IPS-15b (cell line): Measurements from ENCODE around the gene APOL2.
"Not testable (repeated sequence)": the region's sequence is repeated elsewhere in the genome, so short reads cannot be mapped to it uniquely, and the experiment has no call there.

Source experiments
- H3K27me3 ChIP-seq: one replicate; pipeline ENCODE4 v1.6.1; 2013; ENCODE audit warnings: low read length; ENCODE audit not compliant: control insufficient read depth, insufficient read depth
- H3K36me3 ChIP-seq: one replicate; pipeline ENCODE4 v1.6.1; 2013; ENCODE audit warnings: low read length; ENCODE audit not compliant: control insufficient read depth, insufficient read depth
- H3K4me1 ChIP-seq: one replicate; pipeline ENCODE4 v1.6.1; 2013; ENCODE audit warnings: mild to moderate bottlenecking, low read length; ENCODE audit not compliant: control insufficient read depth, insufficient read depth
- H3K4me3 ChIP-seq: one replicate; pipeline ENCODE4 v1.5.1; 2013; ENCODE audit warnings: low read depth, low read length
- H3K9ac ChIP-seq: one replicate; pipeline ENCODE4 v1.6.1; 2013; ENCODE audit warnings: low read depth, mild to moderate bottlenecking, low read length
- H3K9me3 ChIP-seq: one replicate; pipeline ENCODE4 v1.6.1; 2013; ENCODE audit warnings: mild to moderate bottlenecking, low read length; ENCODE audit not compliant: control insufficient read depth, insufficient read depth

APOL2 gene

DNA sequence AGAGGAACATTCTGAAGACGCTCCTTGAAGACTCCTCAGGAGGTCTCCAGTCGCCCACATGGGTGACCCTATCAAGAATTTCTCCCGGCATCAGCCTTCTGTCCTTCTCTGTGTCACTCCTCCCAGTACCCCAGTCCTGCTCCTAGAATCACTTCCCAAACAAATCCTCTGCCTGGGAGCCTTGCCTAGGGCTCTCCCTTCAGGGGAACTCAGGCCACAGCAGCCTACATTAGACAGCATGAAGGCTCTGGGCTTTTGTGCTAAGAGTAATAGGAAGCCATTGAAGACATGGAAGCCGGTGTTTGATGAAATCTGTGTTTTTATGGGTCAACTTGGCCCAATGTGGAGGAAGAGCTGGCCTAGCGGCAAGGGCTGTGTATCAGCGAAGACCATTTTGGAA, 51.5 kb downstream of the APOL2 start:
- not testable (repeated sequence) for H3K9me3 ChIP-seq, H3K9ac ChIP-seq, H3K27me3 ChIP-seq, H3K4me1 ChIP-seq, H3K4me3 ChIP-seq, H3K36me3 ChIP-seq

DNA sequence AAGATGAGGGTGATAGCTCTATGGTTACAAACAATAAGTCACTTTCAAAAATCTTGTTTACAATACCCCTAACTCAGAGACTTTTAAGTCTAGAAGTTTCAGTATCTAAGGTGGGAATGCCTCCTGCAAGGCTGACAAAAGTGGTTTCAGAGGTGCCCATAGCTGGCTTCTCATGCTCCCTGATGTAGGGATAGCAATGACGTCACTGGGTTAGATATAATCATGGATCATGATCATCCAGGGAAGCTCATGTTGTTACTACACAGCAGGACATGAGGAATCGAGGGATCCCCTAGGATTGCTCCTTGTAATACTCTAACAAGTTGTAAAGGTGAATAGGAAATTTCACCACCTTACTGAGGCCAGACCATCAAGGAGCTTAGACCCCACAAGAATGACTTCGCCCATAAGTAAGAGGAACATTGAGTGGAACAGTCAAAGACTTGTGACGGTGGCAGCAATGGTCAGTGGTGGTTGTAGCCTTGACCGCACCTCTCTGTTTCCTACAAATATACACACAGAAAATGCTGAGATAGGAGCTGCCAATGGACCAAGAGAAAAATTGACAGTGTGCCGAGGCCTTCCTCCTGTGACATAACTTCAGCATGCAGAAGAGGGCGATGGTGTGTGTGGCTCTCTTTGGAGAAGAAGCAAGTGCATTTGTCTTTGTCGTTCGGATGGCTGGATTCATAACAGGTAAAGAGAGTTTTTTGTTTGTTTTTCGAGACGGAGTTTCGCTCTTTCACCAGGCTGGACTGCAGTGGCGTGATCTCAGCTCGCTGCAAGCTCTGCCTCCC, 53.3 kb downstream of the APOL2 start:
- no peak overlapping the region for H3K9ac ChIP-seq
- peaks cover 4% of the 10 kb centered on the region for H3K4me1 ChIP-seq
- no peak overlapping the region for H3K4me3 ChIP-seq
- no peaks in the 10 kb centered on the region for H3K36me3 ChIP-seq
- H3K27me3 ChIP-seq: no peaks in the 10 kb centered on the region
- no peaks in the 10 kb centered on the region for H3K9me3 ChIP-seq

DNA sequence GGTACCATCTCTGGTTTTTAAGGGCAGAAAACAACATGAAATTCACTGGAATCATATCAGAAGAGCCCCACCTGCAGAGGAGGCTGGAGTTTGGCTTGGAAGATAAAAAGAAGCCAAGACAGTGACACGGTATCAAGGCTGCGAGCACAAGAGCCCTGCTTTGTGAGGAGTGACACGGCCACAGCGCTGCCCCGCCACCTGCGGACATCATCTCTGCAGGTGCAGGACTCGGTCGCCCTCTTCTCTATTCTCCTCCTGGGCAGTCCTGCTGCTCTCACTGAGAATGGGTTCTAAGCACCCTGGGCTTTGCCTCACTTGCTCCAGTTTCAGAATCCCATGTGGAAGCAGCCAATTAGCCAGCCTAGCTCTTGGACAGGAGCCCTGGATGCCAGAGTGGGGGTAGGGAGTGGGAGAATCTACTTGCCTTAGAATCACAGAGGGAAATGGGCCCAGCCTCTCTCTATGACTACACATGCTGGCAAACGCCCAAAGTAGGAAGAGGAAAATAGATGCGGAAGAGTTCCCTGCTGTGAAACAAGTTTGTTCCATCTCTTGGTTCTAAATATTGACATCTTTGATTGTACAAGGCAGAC, 54.8 kb downstream of the APOL2 start:
- Histone ChIP-seq H3K27me3 (no peaks in the 10 kb centered on the region), H3K9me3 (no peaks in the 10 kb centered on the region), H3K4me3 (no peak overlapping the region), H3K4me1 (peaks cover under 1% of the 10 kb centered on the region), H3K36me3 (no peaks in the 10 kb centered on the region), H3K9ac (no peak overlapping the region)

DNA sequence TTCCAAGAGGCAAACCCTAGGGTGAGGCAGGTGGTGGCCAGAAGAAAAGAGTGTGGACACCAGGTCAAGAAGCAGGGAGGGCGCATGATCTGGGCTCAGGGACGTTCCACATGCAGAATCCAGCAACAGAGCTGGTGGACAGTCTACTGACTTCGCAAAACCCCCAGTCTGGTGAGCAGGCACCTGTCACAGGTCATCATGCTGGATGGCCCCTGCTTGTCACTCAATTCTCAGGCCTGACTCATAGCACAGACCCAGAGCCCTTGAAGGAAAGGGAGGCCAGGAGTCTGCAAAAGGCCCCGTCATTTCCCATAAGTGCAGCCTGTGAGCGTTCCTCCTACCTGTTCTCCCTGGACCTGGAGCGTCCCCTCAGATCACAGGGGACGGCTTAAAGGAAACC, 55.9 kb downstream of the APOL2 start:
- Histone ChIP-seq H3K4me1 (no peaks in the 10 kb centered on the region), H3K4me3 (no peak overlapping the region), H3K36me3 (no peaks in the 10 kb centered on the region), H3K9me3 (no peaks in the 10 kb centered on the region), H3K27me3 (no peaks in the 10 kb centered on the region), H3K9ac (no peak overlapping the region)

DNA sequence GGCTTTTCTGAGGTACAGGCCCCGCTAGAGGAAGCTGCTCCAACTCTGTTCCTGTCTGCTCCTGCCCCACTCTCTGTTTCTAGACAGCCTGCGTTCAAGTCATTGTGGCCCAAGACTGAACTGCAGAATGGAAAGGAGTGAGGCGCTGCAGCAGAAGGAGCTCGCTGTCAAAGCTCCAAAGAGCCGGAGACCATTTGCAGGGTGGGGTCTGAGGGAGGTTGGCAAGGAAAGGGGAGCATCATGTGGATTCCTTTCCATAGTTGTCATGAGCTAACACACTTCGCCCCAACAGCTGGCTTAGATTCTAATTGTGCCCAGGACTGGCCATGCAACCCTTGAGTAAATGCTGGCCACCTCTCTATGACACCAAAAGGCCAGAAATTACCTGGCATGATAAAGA, 56.5 kb downstream of the APOL2 start:
- no peaks in the 10 kb centered on the region for H3K4me1 ChIP-seq
- no peak overlapping the region for H3K4me3 ChIP-seq
- no peak overlapping the region for H3K9ac ChIP-seq
- H3K9me3 ChIP-seq: no peaks in the 10 kb centered on the region
- no peaks in the 10 kb centered on the region for H3K27me3 ChIP-seq
- H3K36me3 ChIP-seq: no peaks in the 10 kb centered on the region

DNA sequence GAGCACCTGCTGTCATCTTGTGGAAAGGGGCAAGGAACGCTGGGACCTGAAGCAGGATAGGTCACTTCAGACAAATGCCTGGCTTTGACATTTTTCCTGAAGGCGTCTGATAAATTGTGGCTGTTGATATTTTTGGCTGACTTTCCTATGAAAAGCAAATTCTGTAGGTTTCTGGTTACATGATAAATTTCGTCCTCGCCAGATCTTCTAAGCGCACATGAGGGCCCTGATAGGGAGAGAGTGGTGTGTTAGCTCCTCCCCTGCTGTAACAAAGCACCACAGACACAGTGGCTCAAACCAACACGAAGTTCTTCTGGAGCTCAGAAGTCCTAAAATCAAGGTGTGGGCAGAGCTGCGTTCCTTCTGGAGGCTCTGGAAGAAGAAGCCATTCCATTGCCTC, 57.3 kb downstream of the APOL2 start:
- Histone ChIP-seq H3K9ac (no peak overlapping the region), H3K27me3 (no peaks in the 10 kb centered on the region), H3K9me3 (no peaks in the 10 kb centered on the region), H3K4me1 (no peaks in the 10 kb centered on the region), H3K4me3 (no peak overlapping the region), H3K36me3 (no peaks in the 10 kb centered on the region)

DNA sequence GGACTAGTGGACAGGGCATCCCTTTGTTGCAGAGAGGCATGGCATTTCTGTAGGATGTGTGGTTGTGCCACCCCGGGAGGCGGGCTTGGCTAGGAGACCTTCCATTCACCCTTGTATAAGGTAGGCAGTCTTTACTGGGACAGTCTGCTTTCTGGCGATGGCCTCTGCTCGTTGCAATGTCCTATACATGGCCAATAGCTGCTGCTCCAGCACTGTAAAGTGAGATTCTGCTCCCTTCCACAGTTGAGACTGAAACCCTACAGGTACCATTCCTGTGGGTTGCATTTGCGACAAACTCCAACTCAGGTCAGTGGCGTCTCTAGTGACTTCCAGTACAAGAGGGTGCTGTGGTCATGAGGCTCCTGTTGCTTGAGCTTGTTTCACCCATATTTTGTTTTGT, 58.4 kb downstream of the APOL2 start:
- H3K4me1 ChIP-seq: no peaks in the 10 kb centered on the region
- no peaks in the 10 kb centered on the region for H3K9me3 ChIP-seq
- no peaks in the 10 kb centered on the region for H3K36me3 ChIP-seq
- no peaks in the 10 kb centered on the region for H3K27me3 ChIP-seq
- no peak overlapping the region for H3K4me3 ChIP-seq
- H3K9ac ChIP-seq: no peak overlapping the region

DNA sequence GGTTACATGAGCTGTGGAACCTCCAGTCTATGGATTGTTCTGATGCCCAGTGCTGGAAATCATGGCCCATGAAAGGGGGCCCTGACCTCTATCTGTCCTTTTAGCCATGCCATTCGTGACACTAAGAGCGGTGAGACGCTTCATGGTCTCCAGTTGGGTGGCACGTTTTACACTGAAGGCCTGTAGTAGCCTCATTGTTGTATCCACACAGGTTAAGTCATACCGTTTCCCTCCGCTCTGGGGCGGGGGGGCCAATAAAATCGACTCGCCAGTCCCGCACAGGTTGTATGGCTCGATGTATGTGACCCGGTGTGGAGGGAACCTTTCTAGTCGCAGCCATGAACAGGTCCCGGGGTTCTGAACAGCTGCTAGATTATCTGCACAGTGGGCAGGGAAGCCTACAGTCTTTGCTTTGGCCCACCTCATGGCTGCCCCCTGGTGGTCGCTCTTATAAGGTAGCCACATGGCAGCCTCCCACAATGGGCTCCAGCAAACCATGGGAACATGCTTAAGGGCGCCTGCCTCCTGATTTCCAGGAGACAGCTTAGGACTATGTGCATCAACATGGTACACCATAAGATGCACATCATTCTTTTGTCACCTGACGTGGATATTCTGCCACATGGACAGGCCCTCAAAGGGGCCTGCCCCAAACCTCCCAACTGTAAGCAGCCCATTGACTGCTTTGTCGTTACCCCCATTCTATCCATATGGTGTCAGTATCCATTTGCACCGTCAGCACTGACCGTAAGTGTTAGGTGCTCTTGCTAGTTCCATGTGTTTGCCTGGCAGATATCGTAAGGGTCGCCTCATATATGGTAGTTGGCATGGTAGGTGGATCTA, 59.1 kb downstream of the APOL2 start:
- H3K4me3 ChIP-seq: no peak overlapping the region
- H3K9ac ChIP-seq: no peak overlapping the region

DNA sequence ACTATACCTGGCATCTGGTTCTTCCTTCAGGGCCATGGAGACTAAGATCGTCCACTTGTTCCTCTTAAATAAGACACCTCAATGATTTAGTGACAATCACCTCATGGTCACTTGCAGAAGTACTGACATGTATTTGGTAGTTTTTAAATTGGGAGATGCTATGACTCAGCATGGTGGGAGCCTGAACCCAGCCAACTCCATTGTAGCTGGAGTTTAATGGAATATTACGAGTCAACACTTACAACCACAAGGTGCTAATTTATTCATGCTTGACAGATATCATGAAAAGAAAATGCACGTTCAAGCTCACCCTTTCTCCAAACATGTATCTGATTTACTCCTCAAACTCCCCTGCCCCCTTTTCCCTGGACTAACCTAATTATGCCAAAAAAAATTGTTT, 62.2 kb downstream of the APOL2 start:
- H3K4me1 ChIP-seq: no peaks in the 10 kb centered on the region
- no peak overlapping the region for H3K9ac ChIP-seq
- H3K27me3 ChIP-seq: no peaks in the 10 kb centered on the region
- H3K36me3 ChIP-seq: no peaks in the 10 kb centered on the region
- H3K9me3 ChIP-seq: no peaks in the 10 kb centered on the region
- no peak overlapping the region for H3K4me3 ChIP-seq

More for the DNA sequence above, 59.1 kb downstream of the APOL2 start:
- Histone ChIP-seq H3K36me3 (no peaks in the 10 kb centered on the region), H3K4me1 (no peaks in the 10 kb centered on the region), H3K9me3 (no peaks in the 10 kb centered on the region), H3K27me3 (no peaks in the 10 kb centered on the region)
